Hematopoietic multipotent progenitor cell (in vitro differentiated cells): ENCODE data around the gene KRT8. TPM values are rescaled to one million over a fixed set of nuclear protein-coding genes. Genes with fewer than 3 reads are reported as not detected.
"Not testable (repeated sequence)": the region's sequence is repeated elsewhere in the genome, so short reads cannot be mapped to it uniquely, and the experiment has no call there.

ENCODE experiments used
- DNase-seq, 3 donors: peaks; one replicate each; pipeline ENCODE4 v3.0.0-alpha.2; 2011 to 2015; ENCODE audit warnings: low read depth in 2 of 3, low spot score in 2 of 3
- total RNA-seq: library from RNA; depleted of rRNA; stranded (reverse); fragments of >200 nt; gene quantifications from one replicate; pipeline ENCODE4 v1.2.3, GENCODE V29; 2012

The KRT8 gene
- total RNA-seq, 1 donor: 7.3 TPM

DNA sequence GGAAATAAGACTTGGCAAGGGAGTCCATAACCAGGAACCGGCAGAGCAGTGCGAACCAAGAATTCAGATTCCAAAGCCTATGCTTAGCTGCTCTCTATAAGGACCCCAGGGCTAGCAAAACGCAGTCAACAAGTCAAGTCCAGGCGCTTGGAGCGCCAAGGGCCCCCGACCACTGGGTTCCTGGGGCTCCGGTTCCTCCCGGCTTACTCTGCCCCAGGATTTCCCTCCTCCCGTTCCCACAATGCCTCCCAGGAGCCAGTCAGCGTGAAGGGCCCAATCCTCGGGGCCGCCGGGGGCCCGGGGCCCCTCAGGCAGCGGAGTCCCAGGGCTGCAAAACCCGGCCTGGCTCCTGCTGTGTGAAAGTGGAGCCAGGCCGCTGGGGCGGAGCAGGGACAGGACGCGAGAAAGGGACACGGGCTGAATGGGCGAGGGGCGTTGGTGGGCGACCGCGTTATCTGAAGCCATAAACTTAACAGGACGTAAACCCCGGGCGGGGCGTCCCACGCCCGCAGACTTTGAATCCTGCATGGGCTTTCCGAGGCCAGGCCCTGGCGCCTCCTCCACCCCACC, 1.5 kb downstream of the KRT8 start:
- peak in 2 of 3 donors; percentile 84 to 90 for DNase-seq

DNA sequence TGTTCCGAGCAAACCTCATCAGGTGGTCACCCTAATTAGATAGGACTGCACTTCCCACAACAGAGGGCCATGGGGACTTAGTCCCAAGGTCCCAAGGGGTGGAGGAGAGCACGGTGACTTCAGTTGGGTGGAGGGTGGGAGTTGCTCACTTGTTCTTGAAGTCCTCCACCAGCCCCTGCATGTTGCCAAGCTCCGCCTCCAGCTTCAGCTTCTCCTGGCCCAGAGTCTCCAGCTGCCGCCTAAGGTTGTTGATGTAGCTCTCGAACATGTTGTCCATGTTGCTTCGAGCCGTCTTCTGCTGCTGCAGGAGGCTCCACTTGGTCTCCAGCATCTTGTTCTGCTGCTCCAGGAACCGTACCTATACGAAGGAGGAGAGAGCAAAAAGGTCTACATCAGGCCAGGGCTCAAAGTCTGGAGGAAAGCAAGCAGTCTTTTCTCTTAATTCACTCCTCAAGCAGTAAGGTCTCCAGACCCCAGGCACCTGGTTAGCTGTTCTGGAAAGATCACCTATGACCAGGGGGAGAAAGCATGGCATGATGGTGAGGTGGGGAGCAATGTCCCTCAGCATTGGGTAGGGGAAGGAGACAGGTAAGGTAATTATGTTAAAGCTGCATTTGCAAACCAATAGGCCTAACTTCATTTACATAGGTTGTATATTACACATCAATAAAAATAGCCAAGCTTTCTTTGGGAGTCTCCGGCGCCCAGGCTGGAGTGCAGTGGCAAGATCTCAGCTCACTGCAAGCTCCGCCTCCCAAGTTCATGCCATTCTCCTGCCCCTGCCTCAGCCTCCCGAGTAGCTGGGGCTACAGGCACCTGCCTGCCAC, 2.9 kb downstream of the KRT8 start:
- DNase-seq: no peak

DNA sequence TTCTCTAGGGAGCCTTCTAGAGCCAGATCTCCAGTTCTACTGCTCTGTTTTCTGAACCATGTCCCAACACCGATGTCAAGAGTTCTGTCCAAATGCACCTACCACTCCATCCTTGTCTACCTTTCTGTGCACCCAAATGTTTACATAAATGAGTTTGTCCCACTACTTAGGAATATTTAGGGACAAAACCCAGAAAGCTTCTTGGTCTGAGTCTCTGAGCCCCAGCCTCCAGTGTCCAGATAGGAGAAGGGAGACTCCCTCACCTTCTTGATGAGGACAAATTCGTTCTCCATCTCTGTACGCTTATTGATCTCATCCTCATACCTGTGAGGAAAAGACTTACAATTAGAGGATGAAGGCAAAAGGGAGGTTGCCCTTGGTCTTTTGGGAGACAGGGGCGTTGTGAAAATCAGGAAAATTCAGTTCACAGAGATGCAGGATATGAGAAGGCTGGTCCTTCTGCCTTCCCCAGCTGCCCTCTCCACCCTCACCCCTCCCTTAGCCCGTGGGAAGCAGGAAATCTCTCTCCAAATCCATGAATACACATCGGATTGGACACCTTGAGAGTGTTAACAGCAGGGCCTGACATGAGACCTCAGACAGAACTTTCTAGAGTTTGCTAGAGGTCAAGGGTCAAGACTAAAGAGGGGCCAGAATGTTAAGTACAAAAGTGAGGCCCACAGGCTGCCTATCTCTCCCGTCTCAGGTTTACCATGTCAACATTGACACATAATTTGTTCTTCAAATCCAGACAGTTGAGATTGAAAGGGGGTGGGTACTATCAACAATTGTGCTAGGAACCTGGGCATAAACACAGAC, 3.8 kb downstream of the KRT8 start:
- no peak for DNase-seq

DNA sequence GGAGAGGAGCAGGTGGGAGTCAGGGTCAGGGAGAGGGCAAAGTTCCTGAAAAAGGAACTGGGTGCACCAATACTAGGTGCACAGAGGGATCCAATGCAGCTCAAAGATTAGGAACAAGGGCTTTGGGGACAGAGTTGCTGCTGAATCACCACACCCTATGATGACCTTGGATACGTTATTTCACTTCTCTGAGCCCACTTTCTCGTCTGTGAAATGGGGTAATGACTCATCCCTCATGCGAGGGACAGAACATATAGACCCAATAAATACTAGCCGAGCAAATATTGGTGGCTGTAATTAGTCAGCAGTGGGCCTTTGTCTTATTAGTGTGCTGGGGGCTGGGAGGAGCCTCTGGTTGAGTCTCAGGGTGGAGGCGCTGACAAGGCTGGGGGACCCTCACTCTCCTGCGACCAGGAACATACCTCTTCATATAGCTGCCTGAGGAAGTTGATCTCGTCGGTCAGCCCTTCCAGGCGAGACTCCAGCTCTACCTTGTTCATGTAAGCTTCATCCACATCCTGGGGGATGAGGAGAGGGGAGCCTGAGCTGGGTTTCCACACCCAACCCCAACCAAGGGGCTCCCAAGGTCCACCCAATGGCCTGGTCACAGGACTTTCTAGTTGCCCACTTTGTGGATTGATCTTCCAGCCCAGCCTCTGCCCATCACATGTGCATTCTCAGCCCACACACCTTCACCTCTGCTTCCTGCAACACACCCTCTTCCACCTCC, 4.5 kb downstream of the KRT8 start:
- DNase-seq: no peak

DNA sequence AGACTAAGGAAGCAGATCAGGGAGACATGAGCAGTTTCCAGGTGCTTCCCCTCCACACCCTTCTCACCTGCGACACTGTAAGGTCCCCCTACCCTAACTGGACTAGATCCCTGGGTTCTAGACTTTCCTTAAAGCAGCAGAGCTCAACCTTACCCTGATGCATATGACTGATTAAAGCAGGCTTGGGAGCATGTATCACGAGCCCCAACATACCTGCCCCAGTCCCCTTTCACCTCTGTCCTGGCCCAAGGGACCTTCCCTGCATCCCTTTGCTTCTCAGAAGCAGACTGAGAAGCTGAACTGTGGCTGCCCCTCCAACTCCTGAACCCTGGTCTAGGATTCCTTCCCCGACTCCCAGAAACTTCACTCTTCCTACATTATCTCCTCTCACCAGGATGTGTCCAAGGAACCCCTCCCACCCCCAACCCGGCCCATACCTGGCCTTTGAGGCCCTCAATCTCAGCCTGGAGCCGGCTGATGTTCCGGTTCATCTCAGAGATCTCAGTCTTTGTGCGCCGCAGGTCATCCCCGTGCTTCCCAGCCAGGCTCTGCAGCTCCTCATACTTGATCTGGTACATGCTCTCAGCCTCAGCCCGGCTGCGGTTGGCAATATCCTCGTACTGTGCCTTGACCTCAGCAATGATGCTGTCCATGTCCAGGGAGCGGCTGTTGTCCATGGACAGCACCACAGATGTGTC, 5.4 kb downstream of the KRT8 start:
- DNase-seq: no peak

DNA sequence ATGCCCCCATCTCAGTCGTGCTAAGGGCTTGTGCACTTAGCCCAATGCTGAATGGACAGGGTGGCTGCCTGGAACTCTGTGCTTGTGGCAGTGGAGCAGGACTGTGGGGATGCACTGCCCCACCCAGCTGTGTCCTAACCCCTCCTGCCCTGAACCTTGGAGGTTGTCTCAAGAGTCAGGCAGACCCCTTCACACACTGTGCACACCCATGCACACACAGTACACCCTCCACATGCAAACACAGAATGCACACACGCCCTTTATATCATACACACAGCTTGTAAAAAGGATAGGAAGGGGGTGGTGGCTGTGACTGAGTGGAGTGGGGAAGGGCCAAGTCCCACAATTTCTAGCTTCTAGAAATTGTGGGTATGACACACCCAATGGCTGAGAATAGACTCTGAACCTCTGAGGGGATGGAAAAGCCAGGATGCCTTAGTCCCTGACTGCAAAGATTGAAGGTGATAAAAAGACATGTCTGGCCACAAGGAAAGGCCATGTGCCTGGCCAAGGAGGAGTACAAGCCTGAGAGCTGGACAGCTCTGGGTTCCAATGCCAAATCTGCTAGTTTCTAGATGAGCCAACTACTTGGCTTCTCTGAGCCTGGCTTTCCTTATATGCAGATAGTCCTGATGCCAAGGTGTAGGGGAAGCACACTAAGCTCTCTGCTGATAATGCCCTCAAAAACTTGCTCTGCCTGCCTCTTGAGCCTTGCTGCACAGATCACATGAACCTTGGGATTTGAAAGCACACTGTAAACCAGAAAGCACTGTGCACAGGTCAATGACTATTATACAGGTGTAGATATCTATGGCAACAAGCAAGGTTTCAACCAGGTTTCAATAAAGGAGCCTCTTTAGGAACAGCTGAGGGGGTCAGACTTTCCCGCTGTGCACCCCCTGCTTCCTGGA, 8.4 kb downstream of the KRT8 start:
- no peak for DNase-seq

DNA sequence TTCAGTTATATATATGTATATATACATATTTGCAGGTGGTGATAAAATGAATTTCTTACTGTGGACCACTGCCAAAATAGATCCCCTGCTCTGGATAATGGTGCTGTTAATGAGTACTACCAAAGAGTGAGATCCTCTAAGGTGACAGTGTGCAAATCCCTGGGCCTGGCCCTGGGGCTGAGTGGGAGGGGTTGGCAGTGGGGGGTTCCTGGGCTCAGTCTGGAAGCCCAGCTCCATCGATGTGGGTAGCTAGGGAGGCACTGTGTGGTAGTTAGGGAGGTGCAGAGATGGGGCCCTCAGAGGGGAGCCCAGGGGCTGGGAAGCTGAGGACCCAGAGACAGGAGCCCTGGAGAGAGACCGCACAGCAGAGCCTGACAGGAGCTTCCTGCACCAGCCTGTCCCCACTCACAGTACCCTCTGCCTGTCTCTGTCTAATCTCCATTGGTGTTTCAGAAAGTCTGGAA, 9.1 kb downstream of the KRT8 start:
- DNase-seq: no peak

DNA sequence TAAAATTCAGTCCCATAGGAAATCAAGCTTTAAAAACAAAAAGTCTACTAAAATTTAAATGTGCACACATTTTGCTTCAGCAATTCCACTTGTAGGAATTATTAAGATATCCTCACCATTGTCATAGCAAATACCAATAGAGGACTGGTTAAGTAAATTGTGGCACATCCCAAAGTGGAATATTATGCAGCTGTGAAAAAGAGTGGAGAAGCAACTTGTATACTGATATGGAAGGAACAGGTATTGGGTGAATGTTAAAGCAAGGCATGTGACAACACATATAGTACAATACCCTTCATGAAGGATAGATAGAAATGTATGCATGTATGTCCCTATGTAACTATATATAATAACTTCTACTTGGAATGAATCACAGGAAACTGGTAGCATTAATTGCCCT, 11.9 kb downstream of the KRT8 start:
- no peak for DNase-seq

DNA sequence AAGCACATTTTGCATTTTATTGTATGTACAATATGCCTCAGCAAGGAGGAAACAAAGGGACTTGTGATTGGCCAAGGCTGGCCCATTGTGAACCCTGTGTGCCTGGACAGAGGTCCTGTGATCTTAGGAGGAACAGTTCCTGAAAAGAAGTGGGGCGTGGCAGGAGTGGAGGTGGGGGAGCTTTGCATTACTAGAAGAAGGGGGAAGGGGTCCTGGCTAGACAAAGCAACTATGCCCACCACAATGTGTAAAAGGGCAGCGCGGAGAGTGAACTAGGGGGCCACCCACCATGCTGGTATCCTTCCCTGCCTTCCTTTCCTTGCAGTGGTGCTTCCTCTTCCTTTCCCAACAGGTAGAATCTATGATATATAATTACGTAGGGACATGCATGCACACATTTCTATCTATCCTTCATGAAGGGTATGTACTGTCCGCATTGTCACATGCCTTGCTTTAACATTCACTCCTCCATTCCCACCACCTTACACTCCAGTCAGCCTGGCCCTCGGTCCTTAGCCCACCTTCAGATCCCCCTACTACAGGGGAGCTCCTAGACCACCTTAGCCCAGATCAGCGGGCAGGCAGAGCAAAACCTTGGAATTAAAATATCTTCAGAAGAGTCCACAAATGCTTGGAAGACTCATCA, 12.5 kb downstream of the KRT8 start:
- DNase-seq: no peak

DNA sequence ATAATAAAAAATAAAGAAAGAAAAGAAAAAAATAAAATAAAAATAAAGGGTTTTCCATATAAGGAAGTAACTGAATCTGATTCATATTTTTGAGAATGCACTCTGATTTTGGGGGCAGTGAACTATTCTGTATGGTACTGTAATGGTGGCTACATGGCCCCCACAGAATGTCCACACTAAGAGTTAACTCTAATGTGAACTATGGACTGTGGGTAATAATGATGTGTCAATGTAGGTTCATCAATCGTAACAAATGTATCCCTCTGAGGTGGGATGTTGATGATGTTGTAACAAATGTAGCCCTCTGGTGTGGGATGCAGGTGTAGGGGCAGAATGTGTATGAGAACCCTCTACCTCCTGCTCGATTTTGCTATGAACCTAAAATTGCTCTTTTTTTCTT, 13.8 kb downstream of the KRT8 start:
- DNase-seq: no peak

DNA sequence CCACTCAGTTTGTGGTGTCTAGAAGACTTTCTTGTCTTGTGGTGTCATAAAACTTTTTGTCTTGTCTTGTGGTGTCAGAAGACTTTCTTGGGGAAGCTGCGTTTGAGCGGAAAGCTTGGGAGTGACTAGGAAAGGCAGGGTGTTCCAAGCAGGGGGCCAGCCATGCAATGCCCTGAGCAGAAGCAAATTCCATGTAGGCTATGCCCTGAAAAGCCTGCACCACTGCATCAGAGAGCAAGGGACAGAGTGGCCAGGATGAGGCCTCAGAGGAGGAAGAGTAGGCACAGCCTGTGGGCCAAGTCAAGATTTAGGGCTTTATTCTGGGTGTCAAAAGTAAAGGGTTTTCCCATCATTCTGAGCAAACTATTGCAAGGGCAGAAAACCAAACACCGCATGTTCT, 14.5 kb downstream of the KRT8 start:
- no peak for DNase-seq

DNA sequence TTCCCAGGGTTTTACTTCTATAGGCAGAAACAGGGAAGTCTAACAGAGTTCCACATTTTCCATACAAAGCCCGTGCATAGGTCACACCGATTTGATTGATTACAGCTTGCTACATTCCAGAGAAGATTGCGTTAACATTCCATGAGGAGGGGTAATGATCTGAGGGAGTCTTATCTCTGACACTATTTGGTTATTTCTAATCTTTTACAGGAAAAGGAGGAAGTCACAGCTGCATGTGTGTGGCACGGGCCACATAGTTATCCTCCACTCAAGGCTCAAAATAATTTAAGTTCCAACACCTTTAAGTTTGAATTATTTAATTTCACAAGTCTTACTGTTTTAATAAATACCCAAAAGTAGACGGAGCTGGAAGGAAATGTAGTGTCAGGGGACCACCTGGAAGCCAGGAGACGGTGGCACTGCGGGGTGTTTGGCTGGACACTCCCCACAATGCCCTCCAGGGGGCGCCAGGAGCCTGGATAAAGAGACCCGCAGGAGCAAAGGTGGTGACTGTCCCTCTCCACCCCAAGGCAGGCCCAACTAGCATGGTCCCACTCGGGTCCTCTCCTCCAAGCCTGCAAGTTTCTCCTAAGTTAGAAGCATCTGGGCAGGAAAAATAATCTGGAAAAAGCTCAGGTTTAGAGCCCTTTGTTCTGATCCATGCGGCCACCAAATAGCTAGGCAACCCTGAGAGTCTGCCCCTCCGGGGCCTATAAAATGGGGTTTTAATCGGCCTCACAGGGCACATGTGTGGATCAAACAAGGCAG, 20.2 kb downstream of the KRT8 start:
- DNase-seq: peak; percentile 64 to 82 (median 70)

DNA sequence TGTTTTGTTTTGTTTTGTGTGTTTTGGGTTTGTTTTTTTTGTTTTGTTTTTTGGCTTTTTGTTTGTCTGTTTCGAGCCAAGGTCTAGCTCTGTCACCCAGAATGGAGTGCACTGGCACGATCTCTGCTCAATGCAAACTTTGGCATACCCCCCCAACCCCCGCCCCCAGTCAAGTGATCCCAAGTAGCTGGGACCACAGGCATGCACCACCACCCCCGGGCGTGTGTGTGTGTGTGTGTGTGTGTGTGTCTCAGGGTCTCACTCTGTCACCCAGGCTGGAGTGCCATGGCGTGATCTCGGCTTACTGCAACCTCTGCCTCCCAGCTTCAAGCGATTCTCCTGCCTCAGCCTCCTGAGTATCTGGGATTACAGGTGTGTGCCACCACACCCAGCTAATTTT, 24.4 kb downstream of the KRT8 start:
- not testable (repeated sequence) for DNase-seq

DNA sequence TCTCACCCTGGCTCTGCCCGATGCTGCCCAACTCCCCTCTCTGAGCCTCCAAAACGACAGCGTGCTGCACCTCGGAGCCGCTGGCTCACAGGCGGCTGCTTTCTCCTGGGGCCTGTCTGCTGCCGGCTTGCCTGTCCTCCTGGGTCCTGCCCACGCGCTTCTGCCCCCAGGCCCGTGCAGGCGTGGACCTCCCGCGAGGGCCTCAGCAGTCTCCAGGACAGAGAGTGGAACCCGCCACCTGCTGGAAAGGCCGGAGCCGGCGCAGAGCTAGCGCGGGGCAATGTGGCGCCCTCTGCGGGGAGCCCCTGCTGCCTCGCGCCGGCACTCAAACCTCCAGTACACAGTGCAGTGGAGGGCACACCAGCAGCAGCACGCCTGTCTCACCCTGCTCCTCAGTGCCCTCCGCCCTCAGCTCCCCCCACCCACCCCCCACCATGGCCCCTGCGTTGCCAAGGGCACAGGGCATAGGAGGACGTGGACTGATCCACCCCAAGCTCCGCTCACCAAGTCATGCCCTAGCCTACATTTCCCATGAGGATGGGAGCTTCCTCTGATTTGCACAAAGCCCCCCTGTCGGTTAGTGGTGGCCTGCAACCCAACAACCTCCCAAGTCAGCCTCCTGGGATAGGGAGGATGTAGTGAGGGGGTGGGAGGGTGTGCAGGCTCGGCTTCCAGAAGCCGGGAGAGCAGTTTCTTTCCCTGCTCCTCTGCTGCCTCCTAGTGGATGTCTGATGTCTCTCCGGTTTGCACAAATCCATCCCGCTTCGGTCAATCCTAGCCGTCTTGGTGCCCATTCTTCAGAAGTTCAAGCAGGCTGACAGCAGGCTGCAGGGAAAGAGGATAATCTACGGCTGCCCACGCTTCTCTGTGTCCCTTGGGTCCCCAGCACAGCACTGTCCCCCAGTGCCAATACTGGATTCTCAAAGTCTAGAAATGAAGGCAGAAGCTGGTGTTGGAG, 25.2 kb downstream of the KRT8 start:
- DNase-seq: peak in 2 of 3 donors; percentile 81 to 83

DNA sequence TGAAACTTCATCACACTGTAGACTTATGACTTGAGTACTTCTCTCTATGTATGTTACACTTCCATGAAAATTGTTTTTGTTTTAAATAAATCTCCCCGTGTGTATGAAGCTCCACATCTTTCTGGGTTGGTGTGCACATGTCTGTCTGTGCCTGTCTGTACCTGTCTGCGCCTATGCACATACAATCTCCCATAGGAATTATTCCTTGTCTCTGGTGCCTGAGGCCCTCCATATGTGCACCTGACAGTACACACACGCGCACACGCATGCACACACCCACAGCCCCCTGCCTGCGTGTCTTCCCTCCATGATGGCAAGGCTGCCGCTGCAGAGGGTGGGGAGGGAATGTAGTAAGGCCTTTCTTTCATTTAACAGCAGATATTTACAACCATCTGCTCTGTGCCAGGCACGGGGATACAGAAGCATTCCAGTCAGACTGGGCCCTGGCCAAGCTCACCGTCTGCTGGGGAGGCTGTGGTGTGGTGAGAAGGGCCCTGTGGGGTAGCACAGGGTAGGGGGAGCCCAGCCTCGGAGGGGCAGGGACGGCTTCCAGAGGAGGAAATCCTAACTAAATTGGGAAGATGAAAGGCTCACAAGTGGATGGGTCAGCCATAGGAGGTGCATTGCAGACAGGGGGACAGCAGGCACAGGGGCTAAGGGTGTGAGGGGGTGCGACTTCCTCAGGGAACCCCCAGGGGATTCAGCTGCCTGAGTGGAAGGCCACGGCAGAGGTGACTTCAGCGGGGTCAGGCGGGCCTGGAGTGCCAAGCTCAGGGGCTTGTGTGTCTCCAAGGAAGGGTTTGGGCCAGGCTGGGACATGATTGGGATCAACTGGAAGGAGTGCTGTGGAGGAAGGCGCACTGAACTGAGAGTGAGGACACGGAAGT, 26.1 kb downstream of the KRT8 start:
- no peak for DNase-seq

DNA sequence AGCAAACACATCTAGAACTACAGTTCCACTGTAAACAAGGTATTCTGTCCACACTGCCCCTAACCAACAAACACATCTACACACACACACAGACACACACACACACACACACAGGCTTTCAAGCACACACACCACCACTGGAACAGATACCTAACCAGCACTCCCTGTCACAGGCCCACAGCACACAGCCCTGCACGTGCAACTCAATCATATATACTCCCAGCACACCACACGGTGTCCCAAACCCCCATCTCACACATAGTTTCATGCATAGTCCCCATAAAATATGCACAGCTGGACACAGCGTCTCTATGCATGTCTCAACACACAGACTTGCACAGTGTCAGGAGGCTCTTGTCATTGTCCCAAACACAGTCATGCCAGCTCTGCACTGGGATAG, 27.6 kb downstream of the KRT8 start:
- DNase-seq: no peak
